Colonic mucosa (tissue), 4 donors: ENCODE data around the gene RBFA. TPM values are rescaled to one million over a fixed set of nuclear protein-coding genes. Genes with fewer than 3 reads are reported as not detected.
"Not testable (repeated sequence)": the region's sequence is repeated elsewhere in the genome, so short reads cannot be mapped to it uniquely, and the experiment has no call there.

ENCODE experiments used
- DNase-seq: peaks from one replicate; pipeline ENCODE4 v3.0.0-alpha.2; 2020
- H3K27ac ChIP-seq: fragments of 200-600 bp; one replicate; pipeline ENCODE4 v1.8.0; 2021
- H3K27me3 ChIP-seq: fragments of 200-600 bp; one replicate; pipeline ENCODE4 v1.8.0; 2021
- H3K36me3 ChIP-seq: fragments of 200-600 bp; one replicate; pipeline ENCODE4 v1.8.0; 2021
- H3K4me1 ChIP-seq: fragments of 200-600 bp; one replicate; pipeline ENCODE4 v1.8.0; 2021; ENCODE audit warnings: mild to moderate bottlenecking
- H3K4me3 ChIP-seq: fragments of 200-600 bp; one replicate; pipeline ENCODE4 v1.8.0; 2021
- H3K9ac ChIP-seq, 2 donors: one replicate each; pipeline ENCODE4 v1.7.0; 2013; ENCODE audit warnings: control low read depth in 2 of 2, low read depth in 2 of 2, low read length in 2 of 2
- H3K9me3 ChIP-seq: fragments of 200-600 bp; one replicate; pipeline ENCODE4 v1.8.0; 2021
- intact Hi-C: fragments of 100-400 bp; cut with DNase I; formaldehyde crosslinking; loops from one replicate; pipeline ENCODE4 v1.14.1; 2022
- total RNA-seq, 2 donors: library from RNA; stranded (reverse); fragmentation: NEBNext Ultra II Directional in 1 of 2; extraction: Animal tissue kit (Norgen Biotek cat#: 25700) in 1 of 2; gene quantifications; one replicate each; pipeline ENCODE4 v1.2.1, GENCODE V29; 2021
- TF ChIP-seq, protein P1 (sequence below): fragments of 200-600 bp; IDR thresholded peaks from one replicate; pipeline ENCODE4 v1.8.0; 2022; ENCODE audit warnings: antibody characterized with exemption, mild to moderate bottlenecking
- donor health status: healthy.
- donor health status: DM: no; HTN: no; CAD: no.
- donor health status: DM: no; HTN: no; CAD: no.

Gene RBFA
- total RNA-seq, 2 donors from 2014 or later, result 16.3 to 18.4 TPM

DNA sequence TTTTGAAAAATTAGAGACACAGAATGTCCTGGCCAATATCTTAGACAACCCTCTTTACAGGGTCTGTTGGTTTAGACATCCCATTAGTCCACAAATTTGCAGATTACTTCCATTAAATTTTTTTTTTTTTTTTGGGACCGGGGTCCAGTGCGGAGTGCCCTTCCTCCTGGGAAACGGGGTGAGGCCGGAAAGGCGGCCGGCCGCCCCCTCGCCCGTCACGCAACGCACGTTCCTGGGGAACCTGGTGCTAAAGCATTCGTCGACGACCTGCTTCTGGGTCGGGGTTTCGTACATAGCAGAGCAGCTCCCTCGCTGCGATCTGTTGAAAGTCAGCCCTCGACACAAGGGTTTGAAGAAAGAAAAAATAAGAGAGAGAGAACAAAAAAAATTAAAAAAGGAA lies 21.5 kb upstream of the RBFA start:
- Histone ChIP-seq H3K9me3 (no peaks in the 10 kb centered on the region), H3K27ac (no peak overlapping the region)
- no peak for DNase-seq

GRCh38 chr18:80022613-80023012 lies 11.6 kb upstream of the RBFA start:
- Histone ChIP-seq H3K27me3 (no peaks in the 10 kb centered on the region), H3K9me3 (no peaks in the 10 kb centered on the region), H3K4me1 (no peaks in the 10 kb centered on the region), H3K9ac (no peak overlapping the region), H3K36me3 (no peaks in the 10 kb centered on the region), H3K27ac (no peak overlapping the region), H3K4me3 (no peak overlapping the region)
- intact Hi-C loops, result loop anchor here (10.0 kb wide), 1 partner anchor 62 kb away; no protein-coding TSS in a partner anchor
- TF ChIP-seq, protein P1, sequence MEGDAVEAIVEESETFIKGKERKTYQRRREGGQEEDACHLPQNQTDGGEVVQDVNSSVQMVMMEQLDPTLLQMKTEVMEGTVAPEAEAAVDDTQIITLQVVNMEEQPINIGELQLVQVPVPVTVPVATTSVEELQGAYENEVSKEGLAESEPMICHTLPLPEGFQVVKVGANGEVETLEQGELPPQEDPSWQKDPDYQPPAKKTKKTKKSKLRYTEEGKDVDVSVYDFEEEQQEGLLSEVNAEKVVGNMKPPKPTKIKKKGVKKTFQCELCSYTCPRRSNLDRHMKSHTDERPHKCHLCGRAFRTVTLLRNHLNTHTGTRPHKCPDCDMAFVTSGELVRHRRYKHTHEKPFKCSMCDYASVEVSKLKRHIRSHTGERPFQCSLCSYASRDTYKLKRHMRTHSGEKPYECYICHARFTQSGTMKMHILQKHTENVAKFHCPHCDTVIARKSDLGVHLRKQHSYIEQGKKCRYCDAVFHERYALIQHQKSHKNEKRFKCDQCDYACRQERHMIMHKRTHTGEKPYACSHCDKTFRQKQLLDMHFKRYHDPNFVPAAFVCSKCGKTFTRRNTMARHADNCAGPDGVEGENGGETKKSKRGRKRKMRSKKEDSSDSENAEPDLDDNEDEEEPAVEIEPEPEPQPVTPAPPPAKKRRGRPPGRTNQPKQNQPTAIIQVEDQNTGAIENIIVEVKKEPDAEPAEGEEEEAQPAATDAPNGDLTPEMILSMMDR, result no peak
- no peak for DNase-seq

More for the DNA sequence above, 21.5 kb upstream of the RBFA start:
- H3K36me3 ChIP-seq, result no peaks in the 10 kb centered on the region
- no peaks in the 10 kb centered on the region for H3K4me1 ChIP-seq
- no peak overlapping the region for H3K4me3 ChIP-seq
- H3K9ac ChIP-seq, result no peak overlapping the region
- H3K27me3 ChIP-seq, result no peaks in the 10 kb centered on the region
- TF ChIP-seq, protein P1, result no peak
- intact Hi-C loops, result no loop called here

GRCh38 chr18:80023173-80023572 lies 11.1 kb upstream of the RBFA start:
- no peak for DNase-seq
- Histone ChIP-seq H3K9me3 (no peaks in the 10 kb centered on the region), H3K9ac (no peak overlapping the region), H3K27ac (no peak overlapping the region), H3K4me3 (no peak overlapping the region), H3K27me3 (no peaks in the 10 kb centered on the region), H3K4me1 (no peaks in the 10 kb centered on the region), H3K36me3 (no peaks in the 10 kb centered on the region)
- intact Hi-C loops, result loop anchor here (10.0 kb wide), 1 partner anchor 62 kb away; no protein-coding TSS in a partner anchor
- TF ChIP-seq, protein P1, result no peak

- Histone ChIP-seq H3K36me3 (no peaks in the 10 kb centered on the region), H3K4me3 (no peak overlapping the region), H3K9me3 (no peaks in the 10 kb centered on the region), H3K4me1 (no peaks in the 10 kb centered on the region), H3K9ac (no peak overlapping the region), H3K27ac (no peak overlapping the region), H3K27me3 (no peaks in the 10 kb centered on the region)
- intact Hi-C loops, result loop anchor here (10.0 kb wide), 1 partner anchor 58 kb away; no protein-coding TSS in a partner anchor
- TF ChIP-seq, protein P1, result no peak
- no peak for DNase-seq
Measured at GRCh38 chr18:80026363-80026762, 7.9 kb upstream of the RBFA start.

- H3K36me3 ChIP-seq, H3K4me3 ChIP-seq, H3K27me3 ChIP-seq, DNase-seq, H3K27ac ChIP-seq, H3K9ac ChIP-seq, H3K4me1 ChIP-seq, H3K9me3 ChIP-seq: not testable (repeated sequence)
- intact Hi-C loops, result loop anchor here (10.0 kb wide), 1 partner anchor 57 kb away; no protein-coding TSS in a partner anchor
Measured at GRCh38 chr18:80027719-80028118, 6.5 kb upstream of the RBFA start.

DNA sequence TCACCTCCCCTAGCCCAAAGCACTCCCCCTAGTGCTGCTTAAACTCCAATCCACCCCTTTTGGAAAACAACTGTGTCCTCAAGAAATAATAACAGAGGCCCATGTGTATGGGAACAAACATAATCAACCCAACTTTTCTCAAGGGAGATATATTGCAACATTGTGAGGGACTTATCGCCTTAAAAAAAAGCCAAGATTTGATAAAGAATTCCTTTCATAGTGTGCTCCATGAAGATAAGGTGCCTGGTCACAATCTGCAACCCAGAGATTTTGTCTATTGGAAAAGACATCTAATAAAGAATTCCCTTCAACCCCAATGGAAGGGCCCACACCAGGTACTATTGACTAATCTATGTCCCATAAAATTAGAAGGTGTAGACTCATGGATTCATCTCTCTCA lies 4.5 kb upstream of the RBFA start:
- no peaks in the 10 kb centered on the region for H3K4me1 ChIP-seq
- DNase-seq, result no peak
- H3K27me3 ChIP-seq, result no peaks in the 10 kb centered on the region
- intact Hi-C loops, result loop anchor here (5.0 to 10.0 kb wide), 4 partner anchors 47 to 125 kb away; no protein-coding TSS in a partner anchor
- H3K4me3 ChIP-seq, result no peak overlapping the region
- H3K27ac ChIP-seq, result no peak overlapping the region
- no peaks in the 10 kb centered on the region for H3K9me3 ChIP-seq
- H3K9ac ChIP-seq, result no peak overlapping the region
- TF ChIP-seq, protein P1, result no peak
- no peaks in the 10 kb centered on the region for H3K36me3 ChIP-seq
